Kidney (tissue), 14 donors: ENCODE results near the gene UNC13B. TPM values are rescaled to one million over a fixed set of nuclear protein-coding genes. Genes with fewer than 3 reads are reported as not detected.

Experiments
- DNase-seq, 5 donors: peaks; one replicate each; pipeline ENCODE4 v3.0.0-alpha.2; 2013 to 2020
- FAIRE-seq: peaks from 2 replicates; lab custom pipeline; 2012; peaks lifted over from hg19 to GRCh38; lab: Jason Lieb, UNC
- H3K27ac ChIP-seq, 2 donors: one replicate each; pipeline ENCODE4 v1.7.0; 2013; ENCODE audit warnings: low read depth in 2 of 2, low read length in 2 of 2, inconsistent platforms in 1 of 2
- H3K27me3 ChIP-seq: one replicate; pipeline ENCODE4 v1.7.1; 2013; ENCODE audit warnings: low read length, inconsistent platforms; ENCODE audit not compliant: control insufficient read depth, insufficient read depth
- H3K36me3 ChIP-seq, 3 donors: one replicate each; pipeline versions ENCODE4 v1.7.0 to v1.7.1; 2013; ENCODE audit warnings: low read length in 3 of 3, control low read depth in 1 of 3, inconsistent platforms in 1 of 3; ENCODE audit not compliant: insufficient read depth in 3 of 3, control insufficient read depth in 2 of 3
- H3K4me1 ChIP-seq, 3 donors: one replicate each; pipeline versions ENCODE4 v1.7.0 to v1.7.1; 2013; ENCODE audit warnings: low read length in 3 of 3, inconsistent platforms in 1 of 3, low read depth in 1 of 3; ENCODE audit not compliant: control insufficient read depth in 2 of 3, insufficient read depth in 2 of 3
- H3K4me3 ChIP-seq, 3 donors: one replicate each; pipeline versions ENCODE4 v1.7.0 to v1.8.1; 2013; ENCODE audit warnings: low read length in 3 of 3, control low read depth in 1 of 3, inconsistent platforms in 1 of 3
- H3K9ac ChIP-seq, 3 donors: one replicate each; pipeline versions ENCODE4 v1.7.0 to v1.7.1; 2013; ENCODE audit warnings: low read length in 3 of 3, control low read depth in 1 of 3, inconsistent platforms in 1 of 3
- H3K9me3 ChIP-seq, 3 donors: one replicate each; pipeline versions ENCODE4 v1.7.0 to v1.7.1; 2013; ENCODE audit warnings: low read length in 3 of 3, control low read depth in 1 of 3, inconsistent platforms in 1 of 3; ENCODE audit not compliant: control insufficient read depth in 2 of 3, insufficient read depth in 1 of 3
- intact Hi-C: fragments of 100-400 bp; cut with DNase I; formaldehyde crosslinking; loops from one replicate; pipeline ENCODE4 v1.11.1; 2022
- polyA plus RNA-seq: library from polyadenylated mRNA; stranded (reverse); fragments of 350-450 nt; fragmentation: Illumina TruSeq; extraction: RNeasy Lipid Tissue Mini Kit (QIAGEN cat#74804); gene quantifications from one replicate; pipeline ENCODE4 v1.2.3, GENCODE V29; 2014; ENCODE audit warnings: low read depth, low replicate concordance; ENCODE audit not compliant: insufficient read depth
- total RNA-seq: library from RNA; stranded (reverse); fragmentation: NEBNext Ultra II Directional; extraction: Animal tissue kit (Norgen Biotek cat#: 25700); gene quantifications from one replicate; pipeline ENCODE4 v1.2.1, GENCODE V29; 2021
- TF ChIP-seq, protein P1 (sequence below): IDR thresholded peaks from 3 replicates; pipeline ENCODE4 v1.5.1; 2012; ENCODE audit warnings: mild to moderate bottlenecking, moderate library complexity, borderline replicate concordance; ENCODE audit not compliant: insufficient read depth; ENCODE audit errors: extremely low read depth
- donor health status: control.
- donor health status: control.
- donor health status: control.
- donor health status: control.
- donor health status: control.
- donor health status: DM: yes; HTN: yes; CAD: no.
- donor health status: Normal renal cell carcinoma (clear cell type).

UNC13B gene
- total and polyA plus RNA-seq, 2 donors from 2014 or later: 20.8 to 43.6 TPM

DNA sequence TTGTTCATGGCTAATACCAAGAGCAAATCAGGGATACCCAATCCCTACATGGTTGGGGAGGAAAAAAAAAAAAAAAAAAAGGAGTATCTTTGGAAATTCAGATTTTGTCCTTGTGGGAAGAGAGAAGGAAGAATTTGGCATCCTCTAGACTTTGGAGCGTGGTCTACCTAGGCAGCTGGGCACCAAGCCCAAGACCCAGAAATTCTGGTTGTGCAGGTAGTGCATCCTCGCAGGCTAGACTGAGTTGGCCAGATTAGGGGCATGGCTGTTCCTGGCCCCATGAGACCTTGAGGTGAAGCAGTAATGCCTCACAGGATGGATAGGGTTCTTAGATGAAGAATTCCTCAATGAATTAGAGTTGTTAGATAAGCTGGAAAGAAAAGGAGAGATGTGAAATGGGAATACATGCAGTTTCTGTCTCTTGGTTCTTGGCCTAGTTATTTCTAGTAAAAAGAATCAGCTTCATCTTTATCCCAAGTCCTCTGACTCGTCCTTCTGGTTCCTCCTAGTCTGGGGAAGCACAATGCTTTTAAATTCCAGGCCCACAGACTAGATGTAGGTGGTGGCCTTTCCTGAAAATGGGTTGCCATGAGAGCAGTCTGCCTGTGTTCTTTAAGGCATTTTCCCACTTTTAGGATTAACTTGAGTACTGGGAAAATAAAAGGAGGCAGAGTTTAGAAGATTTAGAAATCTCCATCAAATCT is 187.6 kb downstream of the UNC13B start:
- TF ChIP-seq, protein P1, sequence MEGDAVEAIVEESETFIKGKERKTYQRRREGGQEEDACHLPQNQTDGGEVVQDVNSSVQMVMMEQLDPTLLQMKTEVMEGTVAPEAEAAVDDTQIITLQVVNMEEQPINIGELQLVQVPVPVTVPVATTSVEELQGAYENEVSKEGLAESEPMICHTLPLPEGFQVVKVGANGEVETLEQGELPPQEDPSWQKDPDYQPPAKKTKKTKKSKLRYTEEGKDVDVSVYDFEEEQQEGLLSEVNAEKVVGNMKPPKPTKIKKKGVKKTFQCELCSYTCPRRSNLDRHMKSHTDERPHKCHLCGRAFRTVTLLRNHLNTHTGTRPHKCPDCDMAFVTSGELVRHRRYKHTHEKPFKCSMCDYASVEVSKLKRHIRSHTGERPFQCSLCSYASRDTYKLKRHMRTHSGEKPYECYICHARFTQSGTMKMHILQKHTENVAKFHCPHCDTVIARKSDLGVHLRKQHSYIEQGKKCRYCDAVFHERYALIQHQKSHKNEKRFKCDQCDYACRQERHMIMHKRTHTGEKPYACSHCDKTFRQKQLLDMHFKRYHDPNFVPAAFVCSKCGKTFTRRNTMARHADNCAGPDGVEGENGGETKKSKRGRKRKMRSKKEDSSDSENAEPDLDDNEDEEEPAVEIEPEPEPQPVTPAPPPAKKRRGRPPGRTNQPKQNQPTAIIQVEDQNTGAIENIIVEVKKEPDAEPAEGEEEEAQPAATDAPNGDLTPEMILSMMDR: no peak
- Histone ChIP-seq H3K9me3 (no peaks in the 10 kb centered on the region), H3K4me3 (no peak overlapping the region), H3K4me1 (peaks cover 0 to 10% (median 8%) of the 10 kb centered on the region in 3 donors), H3K9ac (no peak overlapping the region), H3K27me3 (no peaks in the 10 kb centered on the region), H3K27ac (no peak overlapping the region), H3K36me3 (no peaks in the 10 kb centered on the region)
- no peak for DNase-seq
- no peak for FAIRE-seq
- intact Hi-C loops: no loop called here

DNA sequence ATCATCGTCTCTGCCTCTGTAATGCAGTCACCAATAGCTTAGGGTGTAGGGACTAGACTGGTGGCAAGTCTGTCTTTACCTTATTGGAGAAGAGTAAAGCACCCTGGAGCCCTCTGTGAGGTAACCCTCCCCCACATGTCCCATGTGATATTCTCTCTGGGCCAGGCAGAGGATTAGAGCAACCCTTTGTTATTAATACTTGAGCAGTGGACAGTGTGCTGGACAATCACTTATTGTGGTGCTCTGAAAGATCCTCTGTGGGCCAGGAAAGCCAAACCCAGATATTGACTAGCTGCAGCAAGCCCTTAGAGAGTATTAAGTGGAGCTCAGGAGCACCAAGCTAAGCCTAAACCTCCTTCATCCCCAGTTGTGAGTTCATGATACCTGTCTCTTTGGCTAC is 188.4 kb downstream of the UNC13B start:
- FAIRE-seq (no peak), DNase-seq (no peak)
- H3K9me3 ChIP-seq: no peaks in the 10 kb centered on the region
- no peaks in the 10 kb centered on the region for H3K36me3 ChIP-seq
- peaks cover 0 to 10% (median 8%) of the 10 kb centered on the region in 3 donors for H3K4me1 ChIP-seq
- intact Hi-C loops: no loop called here
- no peaks in the 10 kb centered on the region for H3K27me3 ChIP-seq
- no peak overlapping the region for H3K4me3 ChIP-seq
- no peak overlapping the region for H3K9ac ChIP-seq
- TF ChIP-seq, protein P1: no peak
- no peak overlapping the region for H3K27ac ChIP-seq

DNA sequence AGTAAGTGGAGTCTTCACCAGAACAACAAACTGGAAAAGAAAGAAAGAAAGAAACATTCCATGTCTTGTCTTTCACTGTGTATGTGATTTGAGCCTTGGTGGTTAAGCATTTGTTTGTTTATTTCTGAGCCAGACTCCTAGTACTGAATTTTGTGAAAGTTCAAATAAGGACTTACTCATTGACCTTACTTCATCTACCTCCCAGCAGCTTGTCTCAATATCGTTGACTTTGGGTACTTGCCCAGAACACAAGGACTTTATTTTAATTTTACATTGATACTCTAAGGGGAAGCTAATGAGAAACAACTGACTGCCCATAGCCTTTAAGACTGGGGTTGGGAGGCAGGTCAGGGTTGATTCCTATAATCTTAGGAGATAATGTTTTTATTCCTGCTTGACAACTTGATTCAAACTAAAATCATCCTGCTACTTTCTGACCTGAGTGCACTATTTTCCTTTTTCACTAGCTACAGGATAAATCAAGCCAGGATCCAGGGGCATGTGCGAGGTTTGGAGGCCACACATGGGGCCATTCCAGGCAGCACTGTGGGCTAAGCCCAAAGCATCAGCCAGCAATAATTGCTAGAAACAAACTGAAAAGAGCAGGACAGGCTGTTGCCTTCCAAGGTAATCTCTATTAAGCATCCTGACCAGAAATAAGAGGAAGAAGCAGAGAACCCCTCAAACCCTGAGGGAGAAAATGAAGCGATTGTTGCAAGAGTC is 189.2 kb downstream of the UNC13B start:
- H3K27me3 ChIP-seq: no peaks in the 10 kb centered on the region
- H3K4me3 ChIP-seq: no peak overlapping the region
- TF ChIP-seq, protein P1: no peak
- DNase-seq (peak in 2 of 5 donors; percentile 21 to 72), FAIRE-seq (no peak)
- peaks cover 0 to 8% (median 6%) of the 10 kb centered on the region in 3 donors for H3K4me1 ChIP-seq
- H3K9me3 ChIP-seq: no peaks in the 10 kb centered on the region
- intact Hi-C loops: no loop called here
- H3K9ac ChIP-seq: no peak overlapping the region
- no peak overlapping the region for H3K27ac ChIP-seq
- H3K36me3 ChIP-seq: no peaks in the 10 kb centered on the region
